Mesenchymal stem cell (in vitro differentiated cells and primary cell): ENCODE measurements around the gene FBXL7.

Experiments used
- DNase-seq: peaks from one replicate; pipeline ENCODE4 v3.0.0-alpha.2; 2013
- H2AFZ ChIP-seq: one replicate; pipeline ENCODE4 v1.6.1; 2013; ENCODE audit warnings: low read depth, mild to moderate bottlenecking, control low read depth, inconsistent platforms, low read length, moderate library complexity
- H2AK5ac ChIP-seq: 2 replicates; pipeline ENCODE4 v1.6.1; 2013; ENCODE audit warnings: low read length, moderate library complexity, mild to moderate bottlenecking, inconsistent platforms; ENCODE audit not compliant: severe bottlenecking
- H2BK120ac ChIP-seq: one replicate; pipeline ENCODE4 v1.6.1; 2013; ENCODE audit warnings: low read depth, mild to moderate bottlenecking, inconsistent platforms, low read length, moderate library complexity
- H2BK12ac ChIP-seq, 2 experiments: one replicate each; pipeline ENCODE4 v1.6.1; 2013; ENCODE audit warnings: inconsistent platforms in 2 of 2, low read length in 2 of 2, mild to moderate bottlenecking in 2 of 2, moderate library complexity in 2 of 2, control low read depth in 1 of 2
- H2BK15ac ChIP-seq: one replicate; pipeline ENCODE4 v1.6.1; 2013; ENCODE audit warnings: mild to moderate bottlenecking, low read depth, inconsistent platforms; ENCODE audit not compliant: poor library complexity, severe bottlenecking
- H2BK5ac ChIP-seq: 2 replicates; pipeline ENCODE4 v1.6.1; 2013; ENCODE audit warnings: low read depth, mild to moderate bottlenecking, low read length, control low read depth, inconsistent platforms; ENCODE audit not compliant: poor library complexity, severe bottlenecking
- H3K14ac ChIP-seq, 2 experiments: one replicate each; pipeline ENCODE4 v1.6.1; 2013; ENCODE audit warnings: inconsistent platforms in 2 of 2, low read length in 2 of 2, control low read depth in 1 of 2, mild to moderate bottlenecking in 1 of 2, moderate library complexity in 1 of 2
- H3K18ac ChIP-seq, 2 experiments: one replicate each; pipeline ENCODE4 v1.6.1; 2013; ENCODE audit warnings: inconsistent platforms in 2 of 2, low read length in 2 of 2, control low read depth in 1 of 2, low read depth in 1 of 2, mild to moderate bottlenecking in 1 of 2
- H3K23ac ChIP-seq, 2 experiments: one replicate each; pipeline ENCODE4 v1.6.1; 2013; ENCODE audit warnings: inconsistent platforms in 2 of 2, low read length in 2 of 2, mild to moderate bottlenecking in 2 of 2, moderate library complexity in 2 of 2, control low read depth in 1 of 2
- H3K27ac ChIP-seq: 2 replicates; pipeline ENCODE4 v1.5.1; 2013; ENCODE audit warnings: mild to moderate bottlenecking, moderate library complexity, low read length, control low read depth, inconsistent platforms; ENCODE audit not compliant: poor library complexity, severe bottlenecking
- H3K27me3 ChIP-seq, 2 experiments: 2 replicates each; pipeline versions ENCODE4 v1.6.1 to v1.7.0; 2013; ENCODE audit warnings: low read length in 2 of 2, mild to moderate bottlenecking in 2 of 2, moderate library complexity in 2 of 2, control low read depth in 1 of 2, inconsistent platforms in 1 of 2; ENCODE audit not compliant: control insufficient read depth in 1 of 2, insufficient read depth in 1 of 2
- H3K36me3 ChIP-seq, 2 experiments: 2 replicates each; pipeline versions ENCODE4 v1.6.1 to v1.7.0; 2013; ENCODE audit warnings: low read length in 2 of 2, control low read depth in 1 of 2, inconsistent platforms in 1 of 2, low read depth in 1 of 2, mild to moderate bottlenecking in 1 of 2; ENCODE audit not compliant: insufficient read depth in 2 of 2, control insufficient read depth in 1 of 2
- H3K4ac ChIP-seq, 2 experiments: one replicate each; pipeline ENCODE4 v1.6.1; 2013; ENCODE audit warnings: inconsistent platforms in 2 of 2, low read length in 2 of 2, mild to moderate bottlenecking in 2 of 2, moderate library complexity in 2 of 2, control low read depth in 1 of 2, low read depth in 1 of 2
- H3K4me1 ChIP-seq: 2 replicates; pipeline ENCODE4 v1.6.1; 2013; ENCODE audit warnings: low read depth, low read length, control low read depth; ENCODE audit not compliant: control insufficient read depth, insufficient read depth
- H3K4me2 ChIP-seq: 2 replicates; pipeline ENCODE4 v1.6.1; 2013; ENCODE audit warnings: low read length, mild to moderate bottlenecking, inconsistent platforms; ENCODE audit not compliant: poor library complexity, severe bottlenecking
- H3K4me3 ChIP-seq, 2 experiments: 2 replicates each; pipeline versions ENCODE4 v1.5.1 to v1.7.0; 2013; ENCODE audit warnings: low read length in 2 of 2, mild to moderate bottlenecking in 2 of 2, control low read depth in 1 of 2, low read depth in 1 of 2; ENCODE audit not compliant: insufficient read depth in 1 of 2
- H3K79me1 ChIP-seq: replicated peaks from 2 replicates; pipeline ENCODE4 v1.6.1; 2013; ENCODE audit warnings: mild to moderate bottlenecking, control low read depth, low read length, inconsistent platforms; ENCODE audit not compliant: poor library complexity, severe bottlenecking
- H3K9ac ChIP-seq: 2 replicates; pipeline ENCODE4 v1.7.0; 2013; ENCODE audit warnings: mild to moderate bottlenecking, low read length, moderate library complexity
- H3K9me3 ChIP-seq: 2 replicates; pipeline ENCODE4 v1.7.0; 2013; ENCODE audit warnings: mild to moderate bottlenecking, low read length; ENCODE audit not compliant: control insufficient read depth
- H4K8ac ChIP-seq: one replicate; pipeline ENCODE4 v1.6.1; 2013; ENCODE audit warnings: inconsistent platforms, mild to moderate bottlenecking, low read length, moderate library complexity
- H4K91ac ChIP-seq: one replicate; pipeline ENCODE4 v1.6.1; 2013; ENCODE audit warnings: mild to moderate bottlenecking, low read length, inconsistent platforms
- WGBS: methylation state at CpG from one replicate; pipeline ENCODE4 v1.1.7; 2013; ENCODE audit warnings: mixed read lengths; 5-methylcytosine and 5-hydroxymethylcytosine counted together

The FBXL7 gene

DNA sequence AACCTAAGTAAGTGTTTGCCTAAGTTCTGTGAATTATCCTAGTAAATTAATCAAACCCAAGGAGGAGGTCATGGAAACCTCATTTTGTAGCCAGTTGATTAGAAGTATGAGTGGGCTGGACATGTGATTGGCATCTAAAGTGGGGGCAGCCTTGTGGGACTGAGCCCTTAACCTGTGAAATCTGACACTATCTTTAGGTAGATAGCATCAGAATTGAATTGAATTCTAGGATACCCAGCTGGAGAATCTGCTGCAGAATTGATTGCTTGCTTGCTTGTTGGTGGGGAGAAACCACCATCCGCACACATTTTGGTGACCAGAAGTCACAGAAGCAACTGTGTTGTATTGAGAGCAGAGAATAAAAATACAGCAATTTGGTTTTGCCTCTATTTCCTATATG is 97.0 kb downstream of the FBXL7 start:
- Histone ChIP-seq H2BK5ac (no peak overlapping the region), H2BK12ac (no peak overlapping the region), H2AK5ac (no peak overlapping the region), H2BK120ac (no peak overlapping the region), H2BK15ac (no peak overlapping the region), H4K8ac (no peak overlapping the region), H3K4ac (no peak overlapping the region), H3K4me3 (no peak overlapping the region), H3K79me1 (peaks cover 41% of the 10 kb centered on the region), H3K9ac (no peak overlapping the region), H3K14ac (no peak overlapping the region), H3K4me2 (no peak overlapping the region), H3K18ac (no peak overlapping the region), H3K9me3 (no peaks in the 10 kb centered on the region), H4K91ac (no peak overlapping the region), H3K36me3 (peaks cover 0 to 2% of the 10 kb centered on the region in 2 experiments), H3K23ac (no peak overlapping the region), H3K27ac (no peak overlapping the region), H3K4me1 (no peaks in the 10 kb centered on the region), H2AFZ (no peak overlapping the region), H3K27me3 (no peaks in the 10 kb centered on the region)
- WGBS, result 100% methylated on average over 1 of the region's 1 CpG
- DNase-seq, result no peak

DNA sequence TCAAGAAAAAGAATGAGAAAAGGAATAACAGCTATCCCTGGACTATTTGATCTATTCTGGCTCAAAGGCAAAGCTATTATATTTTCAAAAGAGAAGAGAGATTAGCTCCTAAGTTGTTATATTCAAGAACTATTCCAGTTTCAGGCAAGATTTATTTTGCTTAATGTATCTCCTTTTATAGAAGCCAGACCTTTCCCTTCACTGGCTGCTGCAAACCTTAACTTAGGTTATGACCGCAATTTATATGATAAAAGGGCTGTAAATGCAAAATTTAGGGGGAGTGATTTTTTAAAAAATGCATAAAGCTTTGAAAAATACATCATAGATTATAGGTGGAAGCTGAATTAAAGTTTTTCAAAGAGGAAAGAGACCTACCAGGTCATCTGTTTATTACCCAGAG is 97.8 kb downstream of the FBXL7 start:
- H2BK5ac ChIP-seq, result no peak overlapping the region
- no peak overlapping the region for H3K9ac ChIP-seq
- H3K79me1 ChIP-seq, result peaks cover 38% of the 10 kb centered on the region
- H3K18ac ChIP-seq, result no peak overlapping the region
- H3K4me2 ChIP-seq, result no peak overlapping the region
- no peak overlapping the region for H2BK12ac ChIP-seq
- no peak overlapping the region for H3K4me3 ChIP-seq
- H2BK120ac ChIP-seq, result no peak overlapping the region
- H3K9me3 ChIP-seq, result no peaks in the 10 kb centered on the region
- no peak overlapping the region for H3K4ac ChIP-seq
- H2AK5ac ChIP-seq, result no peak overlapping the region
- H3K14ac ChIP-seq, result no peak overlapping the region
- H4K91ac ChIP-seq, result no peak overlapping the region
- H2BK15ac ChIP-seq, result no peak overlapping the region
- H4K8ac ChIP-seq, result no peak overlapping the region
- no peak overlapping the region for H3K23ac ChIP-seq
- H3K36me3 ChIP-seq, result peaks cover 0 to 5% of the 10 kb centered on the region in 2 experiments
- H3K27me3 ChIP-seq, result no peaks in the 10 kb centered on the region
- WGBS, result 100% methylated on average over 1 of the region's 1 CpG
- DNase-seq, result no peak
- no peaks in the 10 kb centered on the region for H3K4me1 ChIP-seq
- H2AFZ ChIP-seq, result no peak overlapping the region
- no peak overlapping the region for H3K27ac ChIP-seq

- no peak overlapping the region for H2AFZ ChIP-seq
- H2BK5ac ChIP-seq, result no peak overlapping the region
- H3K18ac ChIP-seq, result no peak overlapping the region
- H3K4me1 ChIP-seq, result no peaks in the 10 kb centered on the region
- no peak overlapping the region for H3K4me2 ChIP-seq
- no peak overlapping the region for H3K4me3 ChIP-seq
- 5% methylated on average over 1 of the region's 3 CpGs for WGBS
- no peak overlapping the region for H2AK5ac ChIP-seq
- no peak overlapping the region for H2BK12ac ChIP-seq
- no peak overlapping the region for H3K23ac ChIP-seq
- H2BK120ac ChIP-seq, result no peak overlapping the region
- no peaks in the 10 kb centered on the region for H3K9me3 ChIP-seq
- peaks cover 34% of the 10 kb centered on the region for H3K79me1 ChIP-seq
- no peak overlapping the region for H3K27ac ChIP-seq
- H4K8ac ChIP-seq, result no peak overlapping the region
- no peak overlapping the region for H3K14ac ChIP-seq
- no peak overlapping the region for H2BK15ac ChIP-seq
- H3K27me3 ChIP-seq, result no peaks in the 10 kb centered on the region
- H3K36me3 ChIP-seq, result peaks cover 0 to 5% of the 10 kb centered on the region in 2 experiments
- H3K9ac ChIP-seq, result no peak overlapping the region
- no peak for DNase-seq
- no peak overlapping the region for H3K4ac ChIP-seq
- no peak overlapping the region for H4K91ac ChIP-seq
These were observed 98.4 kb downstream of the FBXL7 start for GRCh38 chr5:15598294-15598902.

DNA sequence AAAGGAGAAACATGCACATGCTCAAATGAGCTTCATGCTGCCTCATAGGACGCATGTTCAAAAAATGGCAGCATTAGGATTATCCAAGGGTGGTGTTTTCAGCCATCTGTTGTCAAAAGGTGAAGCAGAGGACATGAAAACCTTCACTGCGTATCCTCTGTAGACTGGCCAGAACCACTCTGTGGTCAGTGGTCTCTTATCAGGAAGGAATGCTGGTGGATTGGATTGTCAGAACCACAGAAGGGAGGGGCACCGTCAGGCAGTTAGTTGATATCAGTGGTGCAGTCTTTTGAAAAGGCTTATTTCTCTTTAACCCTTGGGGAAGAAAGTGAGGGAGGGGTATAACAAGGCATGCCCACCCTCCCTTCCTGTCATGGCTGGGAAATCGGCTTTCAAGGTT is 100.1 kb downstream of the FBXL7 start:
- Histone ChIP-seq H3K4me3 (no peak overlapping the region), H3K36me3 (peaks cover 0 to 5% of the 10 kb centered on the region in 2 experiments), H3K27ac (no peak overlapping the region), H2BK120ac (no peak overlapping the region), H2AK5ac (no peak overlapping the region), H3K4ac (no peak overlapping the region), H3K27me3 (no peaks in the 10 kb centered on the region), H2BK5ac (no peak overlapping the region), H2AFZ (no peak overlapping the region), H2BK12ac (no peak overlapping the region), H3K4me2 (no peak overlapping the region), H3K14ac (no peak overlapping the region), H4K8ac (no peak overlapping the region), H3K9me3 (no peaks in the 10 kb centered on the region), H3K9ac (no peak overlapping the region), H4K91ac (no peak overlapping the region), H3K4me1 (no peaks in the 10 kb centered on the region), H3K79me1 (peaks cover 39% of the 10 kb centered on the region), H3K18ac (no peak overlapping the region), H3K23ac (no peak overlapping the region), H2BK15ac (no peak overlapping the region)
- WGBS, result 94% methylated on average over 3 of the region's 4 CpGs
- DNase-seq, result no peak
